AG09309 (cell line): ENCODE measurements around the gene CUL4A.

ENCODE experiments used
- DNase-seq: peaks from one replicate; pipeline ENCODE4 v3.0.0-alpha.2; 2010; ENCODE audit warnings: low read depth
- H3K4me3 ChIP-seq: 2 replicates; pipeline ENCODE4 v1.5.1; 2011; ENCODE audit warnings: mild to moderate bottlenecking, low read depth, low read length, moderate library complexity; ENCODE audit not compliant: control insufficient read depth
- TF ChIP-seq, protein P1 (sequence below): IDR thresholded peaks from 2 replicates; pipeline ENCODE4 v1.5.1; 2011; ENCODE audit warnings: mild to moderate bottlenecking, low read depth, low read length, inconsistent platforms; ENCODE audit not compliant: insufficient read depth, control insufficient read depth; ENCODE audit errors: missing control alignments

Gene CUL4A

DNA sequence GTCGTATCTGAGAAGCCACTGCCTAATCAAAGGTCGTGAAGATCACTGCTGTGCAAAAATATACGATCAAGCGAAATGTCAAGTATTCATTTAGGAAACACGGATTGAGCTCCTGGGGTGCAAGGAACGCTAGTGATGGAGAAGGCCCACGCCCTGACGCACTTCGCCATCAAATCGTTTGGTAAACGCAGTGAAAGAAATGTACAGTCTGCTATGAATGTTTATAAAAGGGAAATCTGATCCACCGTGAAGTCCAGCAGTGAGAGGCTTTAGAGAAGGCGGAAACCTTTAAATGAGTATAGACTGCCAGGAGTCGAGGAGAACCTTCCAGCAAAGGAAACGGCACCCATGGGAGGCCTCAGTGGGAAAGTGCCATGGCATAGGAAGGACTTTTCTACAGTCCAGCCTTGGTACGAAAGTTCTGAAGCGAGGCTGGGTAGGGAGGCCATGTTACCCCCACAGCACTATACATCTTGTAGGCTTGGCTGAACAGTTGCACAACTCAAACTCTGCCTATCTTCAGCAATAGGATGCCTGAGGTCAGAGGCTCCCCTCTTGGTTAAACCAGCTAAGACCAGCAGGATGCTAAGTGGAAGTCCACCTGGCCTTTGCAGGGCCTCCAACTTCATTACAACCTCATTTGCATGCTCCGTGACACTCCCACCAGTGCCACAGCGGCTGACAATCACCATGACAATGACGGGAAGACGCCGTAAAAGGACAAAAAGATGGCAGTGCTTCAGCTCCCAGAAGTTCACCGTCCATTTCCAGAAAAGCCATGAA lies 21.3 kb upstream of the CUL4A start:
- TF ChIP-seq, protein P1, sequence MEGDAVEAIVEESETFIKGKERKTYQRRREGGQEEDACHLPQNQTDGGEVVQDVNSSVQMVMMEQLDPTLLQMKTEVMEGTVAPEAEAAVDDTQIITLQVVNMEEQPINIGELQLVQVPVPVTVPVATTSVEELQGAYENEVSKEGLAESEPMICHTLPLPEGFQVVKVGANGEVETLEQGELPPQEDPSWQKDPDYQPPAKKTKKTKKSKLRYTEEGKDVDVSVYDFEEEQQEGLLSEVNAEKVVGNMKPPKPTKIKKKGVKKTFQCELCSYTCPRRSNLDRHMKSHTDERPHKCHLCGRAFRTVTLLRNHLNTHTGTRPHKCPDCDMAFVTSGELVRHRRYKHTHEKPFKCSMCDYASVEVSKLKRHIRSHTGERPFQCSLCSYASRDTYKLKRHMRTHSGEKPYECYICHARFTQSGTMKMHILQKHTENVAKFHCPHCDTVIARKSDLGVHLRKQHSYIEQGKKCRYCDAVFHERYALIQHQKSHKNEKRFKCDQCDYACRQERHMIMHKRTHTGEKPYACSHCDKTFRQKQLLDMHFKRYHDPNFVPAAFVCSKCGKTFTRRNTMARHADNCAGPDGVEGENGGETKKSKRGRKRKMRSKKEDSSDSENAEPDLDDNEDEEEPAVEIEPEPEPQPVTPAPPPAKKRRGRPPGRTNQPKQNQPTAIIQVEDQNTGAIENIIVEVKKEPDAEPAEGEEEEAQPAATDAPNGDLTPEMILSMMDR = no peak

DNA sequence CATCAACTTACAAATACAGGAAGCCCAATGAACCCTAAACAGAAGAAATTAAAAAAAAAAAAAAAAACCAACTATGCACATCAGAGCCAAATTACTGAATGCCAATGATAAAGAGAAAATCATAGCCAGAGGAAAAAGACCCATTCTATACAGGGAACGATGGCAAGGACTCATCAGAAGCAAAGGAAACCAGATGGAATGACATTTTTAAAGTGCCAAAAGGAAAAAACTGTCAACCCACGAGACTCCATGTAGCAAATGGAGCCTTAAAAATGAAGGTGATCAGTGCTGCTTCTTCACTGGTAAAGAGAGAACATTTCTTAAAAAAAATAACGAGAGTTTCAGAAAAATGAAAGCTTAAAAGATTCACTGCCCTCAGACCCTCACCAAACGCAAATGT lies 19.2 kb upstream of the CUL4A start:
- TF ChIP-seq, protein P1 = no peak
- H3K4me3 ChIP-seq = no peak overlapping the region
- DNase-seq = no peak

More for the DNA sequence above, 21.3 kb upstream of the CUL4A start:
- no peak for DNase-seq
- no peak overlapping the region for H3K4me3 ChIP-seq

- TF ChIP-seq, protein P1 = no peak
- H3K4me3 ChIP-seq = no peak overlapping the region
- no peak for DNase-seq
These were observed 17.1 kb upstream of the CUL4A start for GRCh38 chr13:113192279-113192678.

- H3K4me3 ChIP-seq = no peak overlapping the region
- TF ChIP-seq, protein P1 = no peak
- peak; percentile 61 for DNase-seq
These were observed 16.5 kb upstream of the CUL4A start for GRCh38 chr13:113192902-113193301.

DNA sequence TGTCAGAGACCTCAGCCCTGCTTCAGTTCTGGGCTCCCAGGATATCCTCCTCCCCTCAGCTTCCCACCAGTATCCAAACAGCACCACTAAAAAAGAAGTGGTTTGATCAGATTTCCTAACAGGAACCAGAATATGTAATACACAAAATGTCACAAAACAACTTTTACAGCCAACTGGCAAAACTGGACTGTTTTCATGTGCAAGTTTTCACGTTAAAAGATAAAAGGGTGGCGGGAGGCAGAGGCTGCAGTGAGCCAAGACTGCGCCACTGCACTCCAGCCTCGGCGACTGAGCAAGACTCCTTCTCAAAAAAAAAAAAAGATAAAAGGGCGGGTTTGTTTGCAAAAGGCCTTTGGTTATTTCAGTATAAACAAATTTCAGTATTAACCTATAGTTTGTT lies 14.1 kb upstream of the CUL4A start:
- DNase-seq = no peak
- no peak overlapping the region for H3K4me3 ChIP-seq
- TF ChIP-seq, protein P1 = no peak

GRCh38 chr13:113196970-113197737 lies 12.3 kb upstream of the CUL4A start:
- TF ChIP-seq, protein P1 = no peak
- no peak overlapping the region for H3K4me3 ChIP-seq
- no peak for DNase-seq
